ENCODE results near the gene RNF215. TPM values are rescaled to one million over a fixed set of nuclear protein-coding genes. Genes with fewer than 3 reads are reported as not detected.

RNF215 gene
- total and polyA plus RNA-seq, 3 donors from 2014 or later: 18.2 to 24.6 (median 20.9) TPM

GRCh38 chr22:30361916-30362650 lies 25.1 kb downstream of the RNF215 start:
- Histone ChIP-seq H3K4me1 (no peaks in the 10 kb centered on the region), H3K9me3 (no peaks in the 10 kb centered on the region), H3K27ac (no peak overlapping the region), H3K36me3 (ENCODE audit: low read depth, missing control alignments) (no peaks in the 10 kb centered on the region), H3K27me3 (no peaks in the 10 kb centered on the region), H3K4me3 (no peak overlapping the region)
- intact Hi-C loops (cut with DNase I; ENCODE audit: low total_unique reads): no loop called here
- TF ChIP-seq CTCF (IDR thresholded peaks at IDR 0.05): no peak
- 74 to 92% methylated on average over 7 to 10 of the region's 10 CpGs for WGBS, 2 donors
- no peak for DNase-seq

GRCh38 chr22:30358541-30358940 lies 28.7 kb downstream of the RNF215 start:
- no peak for TF ChIP-seq CTCF (IDR thresholded peaks at IDR 0.05)
- TF ChIP-seq POLR2A (IDR thresholded peaks at IDR 0.05): no peak
- Histone ChIP-seq H3K27ac (no peak overlapping the region), H3K4me3 (no peak overlapping the region), H3K27me3 (no peaks in the 10 kb centered on the region), H3K36me3 (ENCODE audit: low read depth, missing control alignments) (no peaks in the 10 kb centered on the region), H3K4me1 (peaks cover 27% of the 10 kb centered on the region), H3K9me3 (no peaks in the 10 kb centered on the region)
- DNase-seq: no peak
- WGBS, 2 donors: 84 to 90% methylated on average over 6 of the region's 6 CpGs
- intact Hi-C loops (cut with DNase I; ENCODE audit: low total_unique reads): no loop called here

- Histone ChIP-seq H3K9me3 (no peaks in the 10 kb centered on the region), H3K27ac (no peak overlapping the region), H3K36me3 (ENCODE audit: low read depth, missing control alignments) (no peaks in the 10 kb centered on the region), H3K4me3 (peak overlapping the region; percentile 86 to 93), H3K27me3 (no peaks in the 10 kb centered on the region), H3K4me1 (peaks cover 28% of the 10 kb centered on the region)
- 36 to 42% methylated on average over 22 of the region's 22 CpGs for WGBS, 2 donors
- no peak for DNase-seq
- TF ChIP-seq POLR2A (IDR thresholded peaks at IDR 0.05): no peak
- TF ChIP-seq CTCF (IDR thresholded peaks at IDR 0.05): no peak
- intact Hi-C loops (cut with DNase I; ENCODE audit: low total_unique reads): no loop called here
Observed at GRCh38 chr22:30357650-30358215, 29.5 kb downstream of the RNF215 start.

- peak overlapping the region; percentile 94 to 96 for H3K27ac ChIP-seq
- H3K4me1 ChIP-seq: peaks cover 28% of the 10 kb centered on the region
Observed at GRCh38 chr22:30357236-30357570, 30.0 kb downstream of the RNF215 start.

More at GRCh38 chr22:30357236-30357570, 30.0 kb downstream of the RNF215 start:
- H3K27me3 ChIP-seq: no peaks in the 10 kb centered on the region
- TF ChIP-seq CTCF (IDR thresholded peaks at IDR 0.05): no peak
- no peak for TF ChIP-seq POLR2A (IDR thresholded peaks at IDR 0.05)
- H3K36me3 ChIP-seq (ENCODE audit: low read depth, missing control alignments): no peaks in the 10 kb centered on the region
- DNase-seq: no peak
- H3K9me3 ChIP-seq: no peaks in the 10 kb centered on the region
- peak overlapping the region; percentile 86 to 93 for H3K4me3 ChIP-seq
- intact Hi-C loops (cut with DNase I; ENCODE audit: low total_unique reads): no loop called here
- WGBS, 2 donors: 2% methylated on average over 9 of the region's 9 CpGs
